Astrocyte of the spinal cord (primary cell): ENCODE data around the gene SEMA3G.

Experiments used
- DNase-seq: peaks from one replicate; pipeline ENCODE4 v3.0.0; 2011; ENCODE audit warnings: low read depth, low spot score
- H3K4me3 ChIP-seq: 2 replicates; pipeline ENCODE4 v1.5.1; 2011; ENCODE audit warnings: low read depth, mild to moderate bottlenecking, low read length, moderate library complexity
- in situ Hi-C: cut with HindIII; loops from 2 replicates; pipeline ENCODE4 v1.10.0; 2017; ENCODE audit warnings: low sequenced_read_pairs
- TF ChIP-seq, protein P1 (sequence below): IDR thresholded peaks from 2 replicates; pipeline ENCODE4 v1.5.1; 2012; ENCODE audit warnings: low read depth, mild to moderate bottlenecking, low read length, inconsistent platforms

The SEMA3G gene

DNA sequence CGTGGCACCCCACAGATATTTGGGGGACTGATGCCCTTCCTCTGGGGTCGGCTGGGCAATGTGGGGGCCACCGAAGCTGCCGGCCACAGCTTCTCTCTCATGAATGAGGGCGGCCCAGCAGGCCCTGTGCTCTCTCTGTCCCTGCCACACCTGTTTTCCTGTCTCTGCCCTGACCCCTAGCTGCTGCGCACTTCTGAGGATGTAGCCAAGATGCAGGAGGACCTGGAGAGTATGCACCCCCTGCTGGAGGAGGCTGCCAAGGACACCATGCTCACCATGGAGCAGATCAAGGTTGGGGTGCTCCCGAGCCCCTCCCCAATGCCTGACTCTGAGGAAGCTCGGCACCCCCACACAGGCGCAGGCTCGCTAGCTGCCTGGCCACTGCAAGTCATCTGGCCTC is 59.7 kb downstream of the SEMA3G start:
- DNase-seq = peak; percentile 10
- TF ChIP-seq, protein P1, sequence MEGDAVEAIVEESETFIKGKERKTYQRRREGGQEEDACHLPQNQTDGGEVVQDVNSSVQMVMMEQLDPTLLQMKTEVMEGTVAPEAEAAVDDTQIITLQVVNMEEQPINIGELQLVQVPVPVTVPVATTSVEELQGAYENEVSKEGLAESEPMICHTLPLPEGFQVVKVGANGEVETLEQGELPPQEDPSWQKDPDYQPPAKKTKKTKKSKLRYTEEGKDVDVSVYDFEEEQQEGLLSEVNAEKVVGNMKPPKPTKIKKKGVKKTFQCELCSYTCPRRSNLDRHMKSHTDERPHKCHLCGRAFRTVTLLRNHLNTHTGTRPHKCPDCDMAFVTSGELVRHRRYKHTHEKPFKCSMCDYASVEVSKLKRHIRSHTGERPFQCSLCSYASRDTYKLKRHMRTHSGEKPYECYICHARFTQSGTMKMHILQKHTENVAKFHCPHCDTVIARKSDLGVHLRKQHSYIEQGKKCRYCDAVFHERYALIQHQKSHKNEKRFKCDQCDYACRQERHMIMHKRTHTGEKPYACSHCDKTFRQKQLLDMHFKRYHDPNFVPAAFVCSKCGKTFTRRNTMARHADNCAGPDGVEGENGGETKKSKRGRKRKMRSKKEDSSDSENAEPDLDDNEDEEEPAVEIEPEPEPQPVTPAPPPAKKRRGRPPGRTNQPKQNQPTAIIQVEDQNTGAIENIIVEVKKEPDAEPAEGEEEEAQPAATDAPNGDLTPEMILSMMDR = peak; percentile 66
- H3K4me3 ChIP-seq = no peak overlapping the region
- in situ Hi-C loops = no loop called here

DNA sequence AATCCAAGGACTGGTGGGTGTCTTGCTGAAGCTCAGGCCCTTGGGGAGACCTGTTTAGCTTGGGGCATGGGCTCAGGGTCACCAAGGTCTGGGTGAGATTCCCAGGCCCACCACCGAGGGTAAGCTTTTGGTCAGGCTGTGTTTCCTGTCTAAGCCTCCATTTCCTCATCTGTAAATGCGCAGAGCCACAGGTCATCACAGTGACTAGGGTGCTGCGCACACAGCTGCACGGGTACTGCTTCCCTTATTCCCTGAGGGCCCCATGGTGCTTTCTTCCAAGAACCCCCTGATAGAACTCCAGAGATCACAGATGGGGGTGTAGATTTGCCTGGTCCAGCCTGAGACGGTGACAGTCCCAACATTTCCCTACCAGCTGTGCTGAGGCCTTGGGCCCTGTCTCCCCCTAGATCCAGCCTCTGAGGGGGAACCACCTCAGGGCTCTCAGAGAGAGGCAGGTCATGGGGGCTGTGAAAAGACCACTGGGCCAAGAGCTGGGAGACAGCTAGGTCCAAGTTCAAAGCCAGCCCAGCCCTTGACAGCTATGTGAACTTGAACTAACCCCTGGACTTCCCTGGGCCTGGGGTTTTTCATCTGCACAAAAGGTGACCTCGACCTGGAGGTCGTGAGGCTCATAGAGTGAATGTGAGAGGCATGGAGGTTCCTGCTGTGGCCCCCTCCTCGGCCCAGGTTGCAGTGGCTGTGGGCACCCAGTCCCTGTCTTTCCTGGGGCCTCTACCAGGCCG is 60.7 kb downstream of the SEMA3G start:
- in situ Hi-C loops = no loop called here
- TF ChIP-seq, protein P1 = no peak
- DNase-seq = no peak
- H3K4me3 ChIP-seq = no peak overlapping the region

DNA sequence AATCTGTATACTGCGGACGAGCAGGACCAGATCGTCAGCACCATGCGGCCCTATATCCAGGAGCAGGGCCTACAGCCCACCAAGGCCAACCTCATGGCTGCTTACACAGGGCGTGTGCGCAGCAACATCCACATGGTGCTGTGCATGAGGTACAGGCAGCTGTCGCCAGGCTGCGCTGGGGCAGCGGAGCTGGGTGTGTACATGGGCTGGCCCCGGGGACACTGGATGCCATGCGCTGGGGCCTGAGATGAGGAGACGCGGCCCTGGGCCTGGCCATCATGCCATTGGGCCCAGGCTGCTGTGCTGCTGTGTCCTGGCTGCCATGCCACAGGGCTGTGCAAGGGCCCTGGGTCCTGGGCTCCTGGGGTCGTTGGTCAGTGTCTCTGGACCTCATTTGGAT is 61.5 kb downstream of the SEMA3G start:
- no peak overlapping the region for H3K4me3 ChIP-seq
- no peak for DNase-seq
- in situ Hi-C loops = no loop called here
- TF ChIP-seq, protein P1 = no peak
